HepG2 (cell line): ENCODE results near the gene CEBPB. TPM values are rescaled to one million over a fixed set of nuclear protein-coding genes. Genes with fewer than 3 reads are reported as not detected.
A peak's percentile ranks its signal among the peaks of the same experiment; 100 is the strongest.

ENCODE experiments used
- ATM ChIP-seq: fragments of 450-650 bp; IDR thresholded peaks from 2 replicates; pipeline ENCODE4 v1.7.1; 2017; ENCODE audit warnings: mild to moderate bottlenecking, borderline replicate concordance
- ELF4 ChIP-seq: sonication (generic); formaldehyde crosslinking; IDR thresholded peaks from 2 replicates; pipeline ENCODE4 v1.5.0; 2020; ENCODE audit warnings: missing genetic modification reagents, mild to moderate bottlenecking, moderate library complexity, borderline replicate concordance
- ELK4 ChIP-seq: sonication (generic); formaldehyde crosslinking; IDR thresholded peaks from 2 replicates; pipeline ENCODE4 v1.9.0; 2021; ENCODE audit warnings: missing genetic modification reagents, borderline replicate concordance
- GPN1 ChIP-seq: sonication (generic); formaldehyde crosslinking; IDR thresholded peaks from 2 replicates; pipeline ENCODE4 v1.5.1; 2020; ENCODE audit warnings: missing genetic modification reagents, borderline replicate concordance
- HBP1 ChIP-seq: IDR thresholded peaks from 2 replicates; pipeline ENCODE4 v1.6.1; 2016; ENCODE audit warnings: low read depth, control low read depth
- HNF4A ChIP-seq: sonication (generic); formaldehyde crosslinking; IDR thresholded peaks from 2 replicates; pipeline ENCODE4 v1.4.0; 2020; ENCODE audit warnings: missing genetic modification reagents
- MTERF4 ChIP-seq: sonication (generic); formaldehyde crosslinking; IDR thresholded peaks from 2 replicates; pipeline ENCODE4 v1.8.0; 2023; ENCODE audit warnings: mild to moderate bottlenecking, missing genetic modification reagents
- MYC ChIP-seq: sonication (generic); formaldehyde crosslinking; IDR thresholded peaks from 2 replicates; pipeline ENCODE4 v1.9.0; 2021; ENCODE audit warnings: missing genetic modification reagents, borderline replicate concordance
- MYPOP ChIP-seq: sonication (generic); formaldehyde crosslinking; IDR thresholded peaks from 2 replicates; pipeline ENCODE4 v1.8.1; 2023; ENCODE audit warnings: mild to moderate bottlenecking, moderate library complexity, missing genetic modification reagents
- NBN ChIP-seq: fragments of 450-650 bp; conservative IDR thresholded peaks from 2 replicates; pipeline ENCODE4 v1.6.1; 2017
- RARA ChIP-seq: IDR thresholded peaks from 2 replicates; pipeline ENCODE4 v1.6.1; 2016; ENCODE audit warnings: missing genetic modification reagents, missing compliant biosample characterization
- ZBTB39 ChIP-seq: sonication (generic); formaldehyde crosslinking; IDR thresholded peaks from 2 replicates; pipeline ENCODE4 v1.5.0; 2020; ENCODE audit warnings: missing genetic modification reagents
- ZBTB7A ChIP-seq: sonication (generic); formaldehyde crosslinking; IDR thresholded peaks from 2 replicates; pipeline ENCODE4 v1.8.0; 2022; ENCODE audit warnings: mild to moderate bottlenecking, missing genetic modification reagents
- ZNF235 ChIP-seq: sonication (generic); formaldehyde crosslinking; IDR thresholded peaks from 2 replicates; pipeline ENCODE4 v1.8.1; 2023; ENCODE audit warnings: mild to moderate bottlenecking, missing genetic modification reagents, borderline replicate concordance
- ZNF253 ChIP-seq: sonication (generic); formaldehyde crosslinking; IDR thresholded peaks from 2 replicates; pipeline ENCODE4 v1.8.0; 2022; ENCODE audit warnings: mild to moderate bottlenecking, missing genetic modification reagents, borderline replicate concordance
- ZNF260 ChIP-seq: sonication (generic); formaldehyde crosslinking; IDR thresholded peaks from 2 replicates; pipeline ENCODE4 v1.4.0; 2020; ENCODE audit warnings: missing genetic modification reagents, low read depth, mild to moderate bottlenecking, borderline replicate concordance
- ZNF30 ChIP-seq: sonication (generic); formaldehyde crosslinking; IDR thresholded peaks from 2 replicates; pipeline ENCODE4 v1.5.0; 2020; ENCODE audit warnings: mild to moderate bottlenecking, missing genetic modification reagents
- ZNF367 ChIP-seq: sonication (generic); formaldehyde crosslinking; IDR thresholded peaks from 2 replicates; pipeline ENCODE4 v1.4.0; 2020; ENCODE audit warnings: missing genetic modification reagents, borderline replicate concordance
- ZNF446 ChIP-seq: sonication (generic); formaldehyde crosslinking; IDR thresholded peaks from 2 replicates; pipeline ENCODE4 v1.5.0; 2020; ENCODE audit warnings: mild to moderate bottlenecking, missing genetic modification reagents
- ZNF615 ChIP-seq: sonication (generic); formaldehyde crosslinking; IDR thresholded peaks from 2 replicates; pipeline ENCODE4 v1.5.0; 2020; ENCODE audit warnings: mild to moderate bottlenecking, missing genetic modification reagents, borderline replicate concordance
- ZNF674 ChIP-seq: sonication (generic); formaldehyde crosslinking; IDR thresholded peaks from 2 replicates; pipeline ENCODE4 v1.5.0; 2020; ENCODE audit warnings: low read depth, mild to moderate bottlenecking, missing genetic modification reagents
- ZNF775 ChIP-seq: sonication (generic); formaldehyde crosslinking; IDR thresholded peaks from 2 replicates; pipeline ENCODE4 v1.4.0; 2020; ENCODE audit warnings: missing genetic modification reagents, mild to moderate bottlenecking, moderate library complexity, borderline replicate concordance
- polyA plus RNA-seq, 8 experiments: library from polyadenylated mRNA; depleted of rRNA in 3 of 8; stranded (reverse) in 7 of 8; unstranded in 1 of 8; fragments of >200 nt; fragmentation: Illumina TruSeq in 4 of 8; extraction: Trizol in 4 of 8; gene quantifications; 2 replicates each; pipeline versions ENCODE4 v1.2.1 to v1.2.3, GENCODE V29; 2011 to 2016; ENCODE audit warnings: low read depth in 4 of 8, missing spikeins in 1 of 8, mixed read lengths in 1 of 8; ENCODE audit not compliant: insufficient read depth in 1 of 8
- total RNA-seq, 5 experiments: library from RNA; depleted of rRNA; stranded (reverse); fragments of >200 nt; fragmentation: Illumina TruSeq; extraction: Trizol; gene quantifications; 2 replicates each; pipeline ENCODE4 v1.2.3, GENCODE V29; 2016; ENCODE audit warnings: low read depth in 1 of 5

The CEBPB gene
- total and polyA plus RNA-seq, 2 of the 13 experiments (the other 11 are each of a cell fraction or from before 2014, with no cell fraction given), result 18.5 to 28.2 TPM

GRCh38 chr20:50189681-50190250 is 864 bp upstream of the CEBPB start (continued):
- TF ChIP-seq HBP1 (CRISPR knock-in tag) (no peak), ELF4 (CRISPR knock-in tag) (no peak), ZNF30 (CRISPR knock-in tag) (peak; percentile 66; the same call in 1 of the 2 replicates), GPN1 (no peak), RARA (peak; percentile 53; the same call in 1 of the 2 replicates), ZBTB39 (CRISPR knock-in tag) (0 out of 2 replicates have a peak, but pooled peaks have one; percentile 27), ZNF253 (CRISPR knock-in tag) (no peak), ELK4 (no peak), ZNF775 (no peak), ZNF615 (CRISPR knock-in tag) (no peak), ZNF235 (CRISPR knock-in tag) (peak; percentile 2; the same call in 1 of the 2 replicates), MYPOP (peak; percentile 66; the same call in 1 of the 2 replicates), ZNF446 (no peak), ZNF260 (CRISPR knock-in tag) (no peak), NBN (no peak), ATM (no peak), ZNF367 (peak; percentile 77; the same call in 1 of the 2 replicates), MYC (peak; percentile 77), ZBTB7A (CRISPR knock-in tag) (no peak), ZNF674 (no peak), MTERF4 (CRISPR knock-in tag) (no peak), HNF4A (CRISPR knock-in tag) (peak; percentile 46; the same call in 1 of the 2 replicates)
